Upper lobe of right lung (tissue), 1 donor: Measurements from ENCODE around the gene WBP2. TPM values are rescaled to one million over a fixed set of nuclear protein-coding genes. Genes with fewer than 3 reads are reported as not detected.

Experiments used
- ATAC-seq: fragments of 200-7000 bp; cut with Tn5 transposase; one replicate; pipeline ENCODE4 v1.9.1; 2020; ENCODE audit warnings: mild to moderate bottlenecking, moderate library complexity
- DNase-seq: peaks from one replicate; pipeline ENCODE4 v3.0.0-alpha.2; 2020
- H3K27ac ChIP-seq: fragments of 200-600 bp; one replicate; pipeline ENCODE4 v1.8.0; 2022
- H3K27me3 ChIP-seq: fragments of 200-600 bp; one replicate; pipeline ENCODE4 v1.8.0; 2022; ENCODE audit warnings: mild to moderate bottlenecking
- H3K36me3 ChIP-seq: fragments of 200-600 bp; one replicate; pipeline ENCODE4 v1.8.0; 2022
- H3K4me1 ChIP-seq: fragments of 200-600 bp; one replicate; pipeline ENCODE4 v1.8.0; 2022
- H3K4me3 ChIP-seq: fragments of 200-600 bp; one replicate; pipeline ENCODE4 v1.8.0; 2022; ENCODE audit warnings: mild to moderate bottlenecking
- H3K9me3 ChIP-seq: fragments of 200-600 bp; one replicate; pipeline ENCODE4 v1.8.0; 2022
- intact Hi-C: fragments of 100-400 bp; cut with DNase I; formaldehyde crosslinking; loops from one replicate; pipeline ENCODE4 v1.11.0; 2022
- total RNA-seq: library from RNA; stranded (reverse); fragmentation: NEBNext Ultra II Directional; extraction: Animal tissue kit (Norgen Biotek cat#: 25700); gene quantifications from one replicate; pipeline ENCODE4 v1.2.1, GENCODE V29; 2021
- TF ChIP-seq, protein P1 (sequence below): fragments of 200-600 bp; IDR thresholded peaks from one replicate; pipeline ENCODE4 v1.8.0; 2022; ENCODE audit warnings: antibody characterized with exemption
- donor health status: DM: no; HTN: yes; CAD: no; lungs with severe emphysema.

The WBP2 gene
- total RNA-seq, 1 donor from 2014 or later = 156 TPM

GRCh38 chr17:75881678-75882454 lies 26.7 kb upstream of the WBP2 start:
- H3K27me3 ChIP-seq = no peaks in the 10 kb centered on the region
- H3K36me3 ChIP-seq = no peaks in the 10 kb centered on the region
- peaks cover 10% of the 10 kb centered on the region for H3K4me1 ChIP-seq
- TF ChIP-seq, protein P1, sequence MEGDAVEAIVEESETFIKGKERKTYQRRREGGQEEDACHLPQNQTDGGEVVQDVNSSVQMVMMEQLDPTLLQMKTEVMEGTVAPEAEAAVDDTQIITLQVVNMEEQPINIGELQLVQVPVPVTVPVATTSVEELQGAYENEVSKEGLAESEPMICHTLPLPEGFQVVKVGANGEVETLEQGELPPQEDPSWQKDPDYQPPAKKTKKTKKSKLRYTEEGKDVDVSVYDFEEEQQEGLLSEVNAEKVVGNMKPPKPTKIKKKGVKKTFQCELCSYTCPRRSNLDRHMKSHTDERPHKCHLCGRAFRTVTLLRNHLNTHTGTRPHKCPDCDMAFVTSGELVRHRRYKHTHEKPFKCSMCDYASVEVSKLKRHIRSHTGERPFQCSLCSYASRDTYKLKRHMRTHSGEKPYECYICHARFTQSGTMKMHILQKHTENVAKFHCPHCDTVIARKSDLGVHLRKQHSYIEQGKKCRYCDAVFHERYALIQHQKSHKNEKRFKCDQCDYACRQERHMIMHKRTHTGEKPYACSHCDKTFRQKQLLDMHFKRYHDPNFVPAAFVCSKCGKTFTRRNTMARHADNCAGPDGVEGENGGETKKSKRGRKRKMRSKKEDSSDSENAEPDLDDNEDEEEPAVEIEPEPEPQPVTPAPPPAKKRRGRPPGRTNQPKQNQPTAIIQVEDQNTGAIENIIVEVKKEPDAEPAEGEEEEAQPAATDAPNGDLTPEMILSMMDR = no peak
- ATAC-seq (no peak), DNase-seq (no peak)
- no peak overlapping the region for H3K27ac ChIP-seq
- no peak overlapping the region for H3K4me3 ChIP-seq
- intact Hi-C loops = no loop called here
- H3K9me3 ChIP-seq = no peaks in the 10 kb centered on the region

DNA sequence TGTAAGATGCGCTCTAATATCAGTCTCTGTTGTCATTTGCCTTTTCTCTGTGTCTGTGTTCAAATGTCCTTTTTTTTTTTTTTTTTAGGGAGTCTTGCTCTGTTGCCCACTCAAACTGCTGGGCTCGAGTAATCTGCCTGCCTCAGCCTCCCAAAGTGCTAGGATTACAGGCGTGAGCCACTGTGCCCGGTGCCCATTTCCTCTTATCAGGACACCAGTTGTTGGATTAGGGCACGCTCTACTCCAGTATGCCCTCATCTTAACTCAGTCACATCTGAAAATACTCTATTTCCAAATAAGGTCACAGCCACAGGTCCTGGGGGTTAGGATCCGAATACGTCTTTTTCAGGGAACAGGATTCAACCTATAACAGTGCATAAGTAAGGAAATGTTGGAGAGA lies 25.1 kb upstream of the WBP2 start:
- no peaks in the 10 kb centered on the region for H3K27me3 ChIP-seq
- H3K27ac ChIP-seq = no peak overlapping the region
- ATAC-seq (no peak), DNase-seq (no peak)
- H3K4me1 ChIP-seq = peaks cover 26% of the 10 kb centered on the region
- no peak overlapping the region for H3K4me3 ChIP-seq
- TF ChIP-seq, protein P1 = no peak
- peaks cover 7% of the 10 kb centered on the region for H3K36me3 ChIP-seq
- intact Hi-C loops = no loop called here
- H3K9me3 ChIP-seq = no peaks in the 10 kb centered on the region

DNA sequence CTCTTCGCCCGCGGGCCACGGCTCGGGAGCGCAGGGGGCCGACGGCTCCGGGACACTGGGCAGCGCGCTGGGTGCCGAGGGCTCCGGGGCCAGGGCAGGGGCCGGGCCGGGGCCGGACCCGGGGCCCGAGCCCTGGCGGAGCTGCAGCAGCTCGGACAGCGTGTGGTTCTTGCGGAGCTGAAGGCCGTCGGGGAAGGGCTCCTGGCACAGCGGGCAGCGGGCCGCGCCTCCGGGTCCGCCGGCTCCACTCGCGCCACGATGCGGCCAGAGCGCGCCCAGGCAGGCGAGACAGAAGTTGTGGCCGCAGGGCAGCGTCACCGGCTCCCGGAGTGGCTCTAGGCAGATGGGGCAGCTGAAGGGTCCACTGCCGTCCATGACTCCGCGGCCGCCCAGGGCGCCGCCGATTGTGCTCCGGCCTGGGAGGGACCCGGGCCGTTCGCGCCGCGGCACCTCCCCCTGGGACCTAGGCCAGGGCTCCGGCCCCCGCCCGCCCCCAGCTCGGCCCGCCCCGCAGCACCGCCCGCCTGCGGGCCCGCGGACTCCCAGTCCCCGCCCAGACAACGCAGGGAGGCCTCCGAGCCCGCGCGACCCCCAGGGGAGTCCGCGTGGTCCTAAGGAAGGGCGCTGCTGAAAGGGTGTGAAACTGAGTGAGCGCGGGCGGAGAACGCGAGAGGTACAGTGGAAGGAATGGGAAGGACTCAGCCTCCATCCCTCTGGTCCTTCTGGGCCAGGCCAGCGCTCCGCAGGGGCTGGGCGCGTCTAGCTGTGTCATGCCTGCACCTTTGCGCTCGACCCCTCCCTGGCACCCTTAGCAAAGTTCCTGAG lies 23.3 kb upstream of the WBP2 start, which contains the start of gene TRIM47:
Gene TRIM47, minus strand, starts transcription at position 408 of the 825 bp plus-strand sequence. Its CDS starts 33 bp downstream, at position 375.
- peak; percentile 82 for DNase-seq
- intact Hi-C loops = no loop called here
- H3K36me3 ChIP-seq = peaks cover 22% of the 10 kb centered on the region

DNA sequence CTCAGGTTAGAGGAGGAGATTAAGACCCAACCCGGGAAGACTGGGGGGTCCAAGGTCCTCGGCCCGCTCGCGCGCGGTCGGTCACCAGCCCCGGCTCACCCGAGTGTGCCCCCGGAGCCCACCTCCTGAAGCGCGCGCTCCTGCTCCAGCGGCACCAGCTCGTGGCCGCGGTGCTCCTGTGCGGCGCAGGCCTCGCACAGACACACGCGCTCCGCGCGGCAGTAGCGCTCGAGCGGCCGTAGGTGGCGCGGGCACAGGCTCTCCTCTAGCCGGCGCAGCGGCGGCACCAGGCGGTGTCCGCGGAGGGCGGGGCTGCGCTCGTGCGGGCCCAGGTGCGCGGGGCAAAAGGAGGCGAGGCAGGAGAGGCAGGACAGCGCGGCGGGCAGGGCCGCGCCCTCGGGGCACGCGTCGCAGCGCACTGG lies 22.6 kb upstream of the WBP2 start:
- Histone ChIP-seq H3K9me3 (no peaks in the 10 kb centered on the region), H3K4me3 (peak overlapping the region; percentile 70), H3K4me1 (peaks cover 44% of the 10 kb centered on the region), H3K27me3 (no peaks in the 10 kb centered on the region), H3K36me3 (peaks cover 22% of the 10 kb centered on the region), H3K27ac (peak overlapping the region; percentile 91)
- DNase-seq (peak; percentile 89), ATAC-seq (peak; percentile 76)
- TF ChIP-seq, protein P1 = peak; percentile 45
- intact Hi-C loops = no loop called here

More for the DNA sequence above, 23.3 kb upstream of the WBP2 start, which contains the start of gene TRIM47:
- Histone ChIP-seq H3K4me1 (peaks cover 38% of the 10 kb centered on the region), H3K4me3 (peak within 1 kb of the TSS; percentile 70), H3K27me3 (no peaks in the 10 kb centered on the region), H3K27ac (peak within 1 kb of the TSS; percentile 91), H3K9me3 (no peaks in the 10 kb centered on the region)
- ATAC-seq = peak; percentile 62
- TF ChIP-seq, protein P1 = no peak

DNA sequence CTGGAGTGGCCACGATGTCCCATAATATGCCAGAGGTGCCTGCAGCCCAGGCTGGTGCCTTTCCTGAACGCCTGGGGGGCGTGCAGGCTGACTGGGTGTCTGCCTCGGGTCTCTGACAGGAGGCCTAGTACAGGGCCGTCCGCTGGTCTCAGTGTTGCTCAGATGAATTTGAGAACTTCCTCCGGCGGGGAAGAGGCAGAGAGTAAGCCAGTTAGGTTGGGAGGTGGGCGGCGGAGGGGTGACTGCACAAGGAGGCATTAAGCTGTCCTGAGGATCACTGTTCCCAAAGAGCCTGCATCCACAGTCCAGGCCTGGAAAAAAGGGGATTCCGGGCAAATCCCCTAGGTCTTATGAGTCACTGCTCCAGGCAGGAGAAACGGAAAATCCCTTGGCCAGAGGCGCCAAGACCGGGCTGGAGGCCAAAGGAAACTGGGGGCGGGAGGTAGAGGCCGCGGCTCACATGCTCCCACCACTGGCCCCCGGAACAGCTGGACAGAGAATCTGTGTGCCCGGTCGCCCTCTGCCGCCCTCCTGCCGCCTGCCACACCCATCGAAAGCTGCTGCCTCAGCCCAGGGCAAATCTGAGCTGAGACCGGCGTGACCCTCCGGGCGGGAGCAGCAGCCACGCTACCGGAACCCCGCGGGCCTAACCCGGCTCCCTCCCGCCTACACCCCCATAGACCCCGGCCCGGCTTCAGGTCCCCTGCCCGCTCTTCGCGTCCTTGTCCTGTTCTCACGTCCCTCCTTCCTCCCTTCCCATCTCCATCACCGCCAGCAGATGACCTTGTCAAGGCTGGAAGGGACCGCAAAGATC lies 22.0 kb upstream of the WBP2 start:
- DNase-seq (peak; percentile 91), ATAC-seq (peak; percentile 61)
- TF ChIP-seq, protein P1 = no peak
- intact Hi-C loops = no loop called here
- Histone ChIP-seq H3K4me1 (peaks cover 50% of the 10 kb centered on the region), H3K27me3 (no peaks in the 10 kb centered on the region), H3K27ac (peak overlapping the region; percentile 91), H3K9me3 (no peaks in the 10 kb centered on the region), H3K4me3 (peak overlapping the region; percentile 70), H3K36me3 (peaks cover 22% of the 10 kb centered on the region)
